ENCODE measurements around the gene TUBGCP2.

TUBGCP2 gene

GRCh38 chr10:133338080-133339071 is 29.7 kb upstream of the TUBGCP2 start:
- no peaks in the 10 kb centered on the region for H3K9me3 ChIP-seq (ENCODE audit: control insufficient read depth, low read depth, low read length)
- H3K27ac ChIP-seq (ENCODE audit: low read length), result no peak overlapping the region
- H3K4me1 ChIP-seq (ENCODE audit: control insufficient read depth, low read depth, low read length), result no peaks in the 10 kb centered on the region
- no peaks in the 10 kb centered on the region for H3K36me3 ChIP-seq (ENCODE audit: control insufficient read depth, low read depth, low read length)
- H3K27me3 ChIP-seq (ENCODE audit: control insufficient read depth, insufficient read depth, low read length), result peaks cover 64% of the 10 kb centered on the region
- H3K4me3 ChIP-seq (ENCODE audit: low read length), result no peak overlapping the region
- no peak overlapping the region for H3K9ac ChIP-seq (ENCODE audit: low read length)

GRCh38 chr10:133337370-133337725 is 28.7 kb upstream of the TUBGCP2 start:
- no peaks in the 10 kb centered on the region for H3K4me1 ChIP-seq (ENCODE audit: control insufficient read depth, low read depth, low read length)
- no peak overlapping the region for H3K4me3 ChIP-seq (ENCODE audit: low read length)
- no peak overlapping the region for H3K9ac ChIP-seq (ENCODE audit: low read length)
- no peaks in the 10 kb centered on the region for H3K9me3 ChIP-seq (ENCODE audit: control insufficient read depth, low read depth, low read length)
- no peak overlapping the region for H3K27ac ChIP-seq (ENCODE audit: low read length)
- peaks cover 74% of the 10 kb centered on the region for H3K27me3 ChIP-seq (ENCODE audit: control insufficient read depth, insufficient read depth, low read length)
- H3K36me3 ChIP-seq (ENCODE audit: control insufficient read depth, low read depth, low read length), result no peaks in the 10 kb centered on the region

GRCh38 chr10:133336577-133337369 is 28.1 kb upstream of the TUBGCP2 start, which contains the start of gene CALY:
CALY (minus strand) TSS chr10:133336896; CDS start chr10:133328989, 7,907 bp downstream.
- Histone ChIP-seq H3K4me1 (ENCODE audit: control insufficient read depth, low read depth, low read length) (no peaks in the 10 kb centered on the region), H3K27ac (ENCODE audit: low read length) (no peak within 1 kb of the TSS), H3K36me3 (ENCODE audit: control insufficient read depth, low read depth, low read length) (no peaks in the 10 kb centered on the region), H3K27me3 (ENCODE audit: control insufficient read depth, insufficient read depth, low read length) (peaks cover 78% of the 10 kb centered on the region), H3K4me3 (ENCODE audit: low read length) (no peak within 1 kb of the TSS), H3K9ac (ENCODE audit: low read length) (no peak within 1 kb of the TSS), H3K9me3 (ENCODE audit: control insufficient read depth, low read depth, low read length) (no peaks in the 10 kb centered on the region)

GRCh38 chr10:133336118-133336576 is 27.5 kb upstream of the TUBGCP2 start:
- no peaks in the 10 kb centered on the region for H3K4me1 ChIP-seq (ENCODE audit: control insufficient read depth, low read depth, low read length)
- H3K4me3 ChIP-seq (ENCODE audit: low read length), result no peak overlapping the region
- H3K27ac ChIP-seq (ENCODE audit: low read length), result no peak overlapping the region
- H3K36me3 ChIP-seq (ENCODE audit: control insufficient read depth, low read depth, low read length), result no peaks in the 10 kb centered on the region
- H3K9me3 ChIP-seq (ENCODE audit: control insufficient read depth, low read depth, low read length), result no peaks in the 10 kb centered on the region
- H3K9ac ChIP-seq (ENCODE audit: low read length), result no peak overlapping the region
- peaks cover 78% of the 10 kb centered on the region for H3K27me3 ChIP-seq (ENCODE audit: control insufficient read depth, insufficient read depth, low read length)

- H3K27me3 ChIP-seq (ENCODE audit: control insufficient read depth, insufficient read depth, low read length), result peaks cover 80% of the 10 kb centered on the region
- H3K4me3 ChIP-seq (ENCODE audit: low read length), result peak overlapping the region; percentile 42
- no peak overlapping the region for H3K27ac ChIP-seq (ENCODE audit: low read length)
- H3K36me3 ChIP-seq (ENCODE audit: control insufficient read depth, low read depth, low read length), result no peaks in the 10 kb centered on the region
- H3K9ac ChIP-seq (ENCODE audit: low read length), result no peak overlapping the region
- H3K9me3 ChIP-seq (ENCODE audit: control insufficient read depth, low read depth, low read length), result no peaks in the 10 kb centered on the region
- H3K4me1 ChIP-seq (ENCODE audit: control insufficient read depth, low read depth, low read length), result no peaks in the 10 kb centered on the region
Measured at GRCh38 chr10:133335246-133336117, 26.8 kb upstream of the TUBGCP2 start.

GRCh38 chr10:133334503-133335245 is 26.0 kb upstream of the TUBGCP2 start:
- no peaks in the 10 kb centered on the region for H3K36me3 ChIP-seq (ENCODE audit: control insufficient read depth, low read depth, low read length)
- H3K4me3 ChIP-seq (ENCODE audit: low read length), result peak overlapping the region; percentile 42
- H3K4me1 ChIP-seq (ENCODE audit: control insufficient read depth, low read depth, low read length), result no peaks in the 10 kb centered on the region
- H3K9me3 ChIP-seq (ENCODE audit: control insufficient read depth, low read depth, low read length), result no peaks in the 10 kb centered on the region
- peaks cover 85% of the 10 kb centered on the region for H3K27me3 ChIP-seq (ENCODE audit: control insufficient read depth, insufficient read depth, low read length)
- no peak overlapping the region for H3K9ac ChIP-seq (ENCODE audit: low read length)
- no peak overlapping the region for H3K27ac ChIP-seq (ENCODE audit: low read length)

GRCh38 chr10:133332936-133333699 is 24.4 kb upstream of the TUBGCP2 start:
- no peaks in the 10 kb centered on the region for H3K4me1 ChIP-seq (ENCODE audit: control insufficient read depth, low read depth, low read length)
- H3K4me3 ChIP-seq (ENCODE audit: low read length), result no peak overlapping the region
- no peak overlapping the region for H3K9ac ChIP-seq (ENCODE audit: low read length)
- H3K27me3 ChIP-seq (ENCODE audit: control insufficient read depth, insufficient read depth, low read length), result peaks cover 96% of the 10 kb centered on the region
- H3K9me3 ChIP-seq (ENCODE audit: control insufficient read depth, low read depth, low read length), result no peaks in the 10 kb centered on the region
- no peak overlapping the region for H3K27ac ChIP-seq (ENCODE audit: low read length)
- no peaks in the 10 kb centered on the region for H3K36me3 ChIP-seq (ENCODE audit: control insufficient read depth, low read depth, low read length)

- Histone ChIP-seq H3K36me3 (ENCODE audit: control insufficient read depth, low read depth, low read length) (no peaks in the 10 kb centered on the region), H3K4me3 (ENCODE audit: low read length) (no peak overlapping the region), H3K4me1 (ENCODE audit: control insufficient read depth, low read depth, low read length) (no peaks in the 10 kb centered on the region), H3K27ac (ENCODE audit: low read length) (no peak overlapping the region), H3K27me3 (ENCODE audit: control insufficient read depth, insufficient read depth, low read length) (peaks cover 96% of the 10 kb centered on the region), H3K9me3 (ENCODE audit: control insufficient read depth, low read depth, low read length) (no peaks in the 10 kb centered on the region), H3K9ac (ENCODE audit: low read length) (no peak overlapping the region)
Measured at GRCh38 chr10:133329491-133330202, 21.0 kb upstream of the TUBGCP2 start.

GRCh38 chr10:133328358-133329343 is 20.0 kb upstream of the TUBGCP2 start:
- no peak overlapping the region for H3K27ac ChIP-seq (ENCODE audit: low read length)
- no peaks in the 10 kb centered on the region for H3K4me1 ChIP-seq (ENCODE audit: control insufficient read depth, low read depth, low read length)
- H3K27me3 ChIP-seq (ENCODE audit: control insufficient read depth, insufficient read depth, low read length), result peaks cover 86% of the 10 kb centered on the region
- H3K4me3 ChIP-seq (ENCODE audit: low read length), result no peak overlapping the region
- no peak overlapping the region for H3K9ac ChIP-seq (ENCODE audit: low read length)
- no peaks in the 10 kb centered on the region for H3K36me3 ChIP-seq (ENCODE audit: control insufficient read depth, low read depth, low read length)
- no peaks in the 10 kb centered on the region for H3K9me3 ChIP-seq (ENCODE audit: control insufficient read depth, low read depth, low read length)

All from iPS-18a (cell line).